NT2/D1 (cell line): ENCODE measurements around the gene PSMA7.

Source experiments
- DNase-seq: peaks from one replicate; pipeline ENCODE4 v3.0.0-alpha.2; 2011; ENCODE audit warnings: low read depth, low spot score
- H3K27me3 ChIP-seq: 2 replicates; pipeline ENCODE4 v1.6.0; 2011; ENCODE audit warnings: mild to moderate bottlenecking; ENCODE audit not compliant: insufficient read length, insufficient read depth
- H3K36me3 ChIP-seq: 2 replicates; pipeline ENCODE4 v1.6.1; 2011; ENCODE audit warnings: mild to moderate bottlenecking, low read length, mixed read lengths; ENCODE audit not compliant: insufficient read depth, insufficient read length
- H3K4me1 ChIP-seq: 2 replicates; pipeline ENCODE4 v1.5.1; 2011; ENCODE audit not compliant: insufficient read depth, insufficient read length
- H3K4me3 ChIP-seq: 2 replicates; pipeline ENCODE4 v1.5.1; 2011; ENCODE audit warnings: low read depth; ENCODE audit not compliant: insufficient read length
- H3K9ac ChIP-seq: 2 replicates; pipeline ENCODE4 v1.6.0; 2011; ENCODE audit warnings: low read depth; ENCODE audit not compliant: insufficient read length
- H3K9me3 ChIP-seq: 2 replicates; pipeline ENCODE4 v1.5.1; 2011; ENCODE audit warnings: mild to moderate bottlenecking, low read length; ENCODE audit not compliant: insufficient read depth
- SUZ12 ChIP-seq: IDR thresholded peaks from 2 replicates; pipeline ENCODE4 v1.6.1; 2011; ENCODE audit not compliant: insufficient read length, insufficient read depth; ENCODE audit errors: extremely low read depth
- YY1 ChIP-seq: IDR thresholded peaks from 2 replicates; pipeline ENCODE4 v1.6.1; 2011; ENCODE audit not compliant: insufficient read length, insufficient read depth
- ZNF274 ChIP-seq: IDR thresholded peaks from 2 replicates; pipeline ENCODE4 v1.6.1; 2011; ENCODE audit warnings: mild to moderate bottlenecking, low read depth, low read length

PSMA7 gene

GRCh38 chr20:62138204-62138543 lies 5.0 kb downstream of the PSMA7 start:
- Histone ChIP-seq H3K27me3 (no peaks in the 10 kb centered on the region), H3K4me1 (peaks cover 11% of the 10 kb centered on the region), H3K36me3 (peaks cover 89% of the 10 kb centered on the region), H3K4me3 (no peak overlapping the region), H3K9ac (no peak overlapping the region), H3K9me3 (no peaks in the 10 kb centered on the region)
- no peak for DNase-seq
- no peak for TF ChIP-seq YY1
- TF ChIP-seq ZNF274 = no peak
- no peak for TF ChIP-seq SUZ12

GRCh38 chr20:62137478-62138203 lies 5.6 kb downstream of the PSMA7 start:
- peaks cover 11% of the 10 kb centered on the region for H3K4me1 ChIP-seq
- no peak overlapping the region for H3K9ac ChIP-seq
- peaks cover 95% of the 10 kb centered on the region for H3K36me3 ChIP-seq
- no peak for DNase-seq
- H3K4me3 ChIP-seq = no peak overlapping the region
- TF ChIP-seq ZNF274 (no peak), SUZ12 (no peak), YY1 (no peak)
- H3K27me3 ChIP-seq = no peaks in the 10 kb centered on the region
- H3K9me3 ChIP-seq = no peaks in the 10 kb centered on the region

- Histone ChIP-seq H3K4me3 (no peak overlapping the region), H3K9me3 (no peaks in the 10 kb centered on the region), H3K27me3 (no peaks in the 10 kb centered on the region), H3K36me3 (peaks cover 99% of the 10 kb centered on the region), H3K4me1 (peaks cover 11% of the 10 kb centered on the region), H3K9ac (no peak overlapping the region)
- no peak for DNase-seq
- TF ChIP-seq YY1 (no peak), SUZ12 (no peak), ZNF274 (no peak)
Measured at GRCh38 chr20:62137092-62137384, 6.2 kb downstream of the PSMA7 start.

- Histone ChIP-seq H3K36me3 (peaks cover 99% of the 10 kb centered on the region), H3K27me3 (no peaks in the 10 kb centered on the region), H3K9me3 (no peaks in the 10 kb centered on the region), H3K4me1 (peaks cover 9% of the 10 kb centered on the region), H3K9ac (no peak overlapping the region), H3K4me3 (no peak overlapping the region)
- TF ChIP-seq YY1 = no peak
- no peak for TF ChIP-seq ZNF274
- TF ChIP-seq SUZ12 = no peak
- DNase-seq = peak; percentile 63
Measured at GRCh38 chr20:62136283-62137091, 6.7 kb downstream of the PSMA7 start.

- TF ChIP-seq ZNF274 (no peak), YY1 (no peak), SUZ12 (no peak)
- no peak for DNase-seq
- Histone ChIP-seq H3K9ac (no peak overlapping the region), H3K27me3 (no peaks in the 10 kb centered on the region), H3K36me3 (peaks cover 99% of the 10 kb centered on the region), H3K4me3 (no peak overlapping the region), H3K9me3 (no peaks in the 10 kb centered on the region), H3K4me1 (peaks cover 4% of the 10 kb centered on the region)
Measured at GRCh38 chr20:62135573-62136266, 7.5 kb downstream of the PSMA7 start.

GRCh38 chr20:62134735-62135231 lies 8.4 kb downstream of the PSMA7 start:
- no peak for TF ChIP-seq SUZ12
- H3K36me3 ChIP-seq = peaks cover 99% of the 10 kb centered on the region

GRCh38 chr20:62133864-62134263 lies 9.3 kb downstream of the PSMA7 start:
- TF ChIP-seq SUZ12 (no peak), YY1 (no peak), ZNF274 (no peak)
- Histone ChIP-seq H3K36me3 (peaks cover 99% of the 10 kb centered on the region), H3K9me3 (no peaks in the 10 kb centered on the region), H3K27me3 (no peaks in the 10 kb centered on the region), H3K9ac (no peak overlapping the region), H3K4me1 (no peaks in the 10 kb centered on the region), H3K4me3 (no peak overlapping the region)
- DNase-seq = no peak

More at GRCh38 chr20:62134735-62135231, 8.4 kb downstream of the PSMA7 start:
- H3K4me1 ChIP-seq = peaks cover 4% of the 10 kb centered on the region
- H3K27me3 ChIP-seq = no peaks in the 10 kb centered on the region
- H3K9me3 ChIP-seq = no peaks in the 10 kb centered on the region
- no peak overlapping the region for H3K9ac ChIP-seq
- no peak for DNase-seq
- H3K4me3 ChIP-seq = no peak overlapping the region
